SJCRH30 (cell line): ENCODE results near the gene APOB. TPM values are rescaled to one million over a fixed set of nuclear protein-coding genes. Genes with fewer than 3 reads are reported as not detected.

ENCODE experiments used
- DNase-seq, 2 experiments: peaks; one replicate each; pipeline ENCODE4 v3.0.0-alpha.2; 2015 to 2020
- H3K27ac ChIP-seq: fragments of 250-450 bp; sonication (Bioruptor Pico); 2 replicates; pipeline ENCODE4 v1.5.1; 2020; ENCODE audit warnings: mild to moderate bottlenecking, moderate library complexity
- H3K27me3 ChIP-seq: fragments of 250-450 bp; sonication (Bioruptor Pico); 2 replicates; pipeline ENCODE4 v1.5.1; 2020; ENCODE audit warnings: mild to moderate bottlenecking, moderate library complexity
- H3K36me3 ChIP-seq: fragments of 250-450 bp; sonication (Bioruptor Pico); 2 replicates; pipeline ENCODE4 v1.5.1; 2020; ENCODE audit warnings: mild to moderate bottlenecking, moderate library complexity
- H3K4me1 ChIP-seq: fragments of 250-450 bp; sonication (Bioruptor Pico); 2 replicates; pipeline ENCODE4 v1.5.1; 2020; ENCODE audit warnings: mild to moderate bottlenecking, moderate library complexity
- H3K4me3 ChIP-seq: fragments of 250-450 bp; sonication (Bioruptor Pico); 2 replicates; pipeline ENCODE4 v1.5.1; 2020; ENCODE audit warnings: mild to moderate bottlenecking, moderate library complexity
- H3K9me3 ChIP-seq: fragments of 250-450 bp; sonication (Bioruptor Pico); replicated peaks from 2 replicates; pipeline ENCODE4 v1.5.1; 2020; ENCODE audit warnings: mild to moderate bottlenecking, moderate library complexity
- total RNA-seq: library from RNA; depleted of rRNA; stranded (reverse); fragments of >200 nt; shearing (Covaris generic); gene quantifications from 2 replicates; pipeline ENCODE4 v1.2.3, GENCODE V29; 2014

Gene APOB
- total RNA-seq, 1 experiment from 2014 or later: 0.08 TPM

- Histone ChIP-seq H3K4me1 (no peaks in the 10 kb centered on the region), H3K36me3 (no peaks in the 10 kb centered on the region), H3K27ac (no peak overlapping the region), H3K4me3 (no peak overlapping the region), H3K9me3 (no peaks in the 10 kb centered on the region), H3K27me3 (no peaks in the 10 kb centered on the region; the same call in 1 of the 2 replicates)
- DNase-seq: no peak
Observed at GRCh38 chr2:21008790-21009661, 34.8 kb downstream of the APOB start.

GRCh38 chr2:21008014-21008789 is 35.7 kb downstream of the APOB start:
- DNase-seq: no peak
- no peaks in the 10 kb centered on the region; the same call in 1 of the 2 replicates for H3K27me3 ChIP-seq

GRCh38 chr2:21007129-21008013 is 36.5 kb downstream of the APOB start:
- Histone ChIP-seq H3K27ac (no peak overlapping the region), H3K4me1 (no peaks in the 10 kb centered on the region), H3K9me3 (no peaks in the 10 kb centered on the region), H3K36me3 (no peaks in the 10 kb centered on the region), H3K4me3 (no peak overlapping the region), H3K27me3 (no peaks in the 10 kb centered on the region; the same call in 1 of the 2 replicates)
- DNase-seq: no peak

More at GRCh38 chr2:21008014-21008789, 35.7 kb downstream of the APOB start:
- H3K36me3 ChIP-seq: no peaks in the 10 kb centered on the region
- no peaks in the 10 kb centered on the region for H3K9me3 ChIP-seq
- no peak overlapping the region for H3K4me3 ChIP-seq
- H3K27ac ChIP-seq: no peak overlapping the region
- H3K4me1 ChIP-seq: no peaks in the 10 kb centered on the region

GRCh38 chr2:21006423-21007128 is 37.3 kb downstream of the APOB start:
- Histone ChIP-seq H3K27me3 (no peaks in the 10 kb centered on the region; the same call in none of the 2 replicates), H3K9me3 (no peaks in the 10 kb centered on the region), H3K4me3 (no peak overlapping the region), H3K27ac (no peak overlapping the region), H3K4me1 (no peaks in the 10 kb centered on the region), H3K36me3 (no peaks in the 10 kb centered on the region)
- no peak for DNase-seq

- no peak overlapping the region for H3K4me3 ChIP-seq
- H3K36me3 ChIP-seq: no peaks in the 10 kb centered on the region
- no peak overlapping the region for H3K27ac ChIP-seq
- no peak for DNase-seq
- H3K4me1 ChIP-seq: no peaks in the 10 kb centered on the region
- no peaks in the 10 kb centered on the region; the same call in none of the 2 replicates for H3K27me3 ChIP-seq
- H3K9me3 ChIP-seq: no peaks in the 10 kb centered on the region
Observed at GRCh38 chr2:21005700-21006422, 38.0 kb downstream of the APOB start.

- Histone ChIP-seq H3K4me3 (no peak overlapping the region), H3K27ac (no peak overlapping the region), H3K9me3 (no peaks in the 10 kb centered on the region), H3K36me3 (no peaks in the 10 kb centered on the region), H3K4me1 (no peaks in the 10 kb centered on the region), H3K27me3 (no peaks in the 10 kb centered on the region; the same call in none of the 2 replicates)
- no peak for DNase-seq
Observed at GRCh38 chr2:21005111-21005699, 38.7 kb downstream of the APOB start.

- H3K27ac ChIP-seq: no peak overlapping the region
- no peaks in the 10 kb centered on the region for H3K4me1 ChIP-seq
- no peaks in the 10 kb centered on the region for H3K9me3 ChIP-seq
- H3K36me3 ChIP-seq: no peaks in the 10 kb centered on the region
- H3K27me3 ChIP-seq: no peaks in the 10 kb centered on the region; the same call in none of the 2 replicates
- H3K4me3 ChIP-seq: no peak overlapping the region
- DNase-seq: no peak
Observed at GRCh38 chr2:21004181-21004572, 39.7 kb downstream of the APOB start.

GRCh38 chr2:21003572-21004180 is 40.2 kb downstream of the APOB start:
- no peaks in the 10 kb centered on the region for H3K9me3 ChIP-seq
- no peak overlapping the region for H3K4me3 ChIP-seq
- DNase-seq: no peak
- no peaks in the 10 kb centered on the region for H3K4me1 ChIP-seq
- H3K27me3 ChIP-seq: no peaks in the 10 kb centered on the region; the same call in none of the 2 replicates
- H3K36me3 ChIP-seq: no peaks in the 10 kb centered on the region
- no peak overlapping the region for H3K27ac ChIP-seq

- Histone ChIP-seq H3K36me3 (no peaks in the 10 kb centered on the region), H3K9me3 (no peaks in the 10 kb centered on the region), H3K4me3 (no peak overlapping the region), H3K4me1 (no peaks in the 10 kb centered on the region), H3K27me3 (peaks cover under 1% of the 10 kb centered on the region), H3K27ac (no peak overlapping the region)
- no peak for DNase-seq
Observed at GRCh38 chr2:21002814-21003192, 41.1 kb downstream of the APOB start.

GRCh38 chr2:21001988-21002813 is 41.7 kb downstream of the APOB start:
- Histone ChIP-seq H3K27me3 (peaks cover 2% of the 10 kb centered on the region), H3K4me3 (no peak overlapping the region), H3K4me1 (no peaks in the 10 kb centered on the region), H3K9me3 (no peaks in the 10 kb centered on the region), H3K27ac (no peak overlapping the region), H3K36me3 (no peaks in the 10 kb centered on the region)
- DNase-seq: no peak

GRCh38 chr2:21001225-21001946 is 42.5 kb downstream of the APOB start:
- H3K36me3 ChIP-seq: no peaks in the 10 kb centered on the region
- H3K27ac ChIP-seq: no peak overlapping the region
- H3K4me1 ChIP-seq: no peaks in the 10 kb centered on the region
- no peak overlapping the region for H3K4me3 ChIP-seq
- H3K27me3 ChIP-seq: peaks cover 2% of the 10 kb centered on the region
- H3K9me3 ChIP-seq: no peaks in the 10 kb centered on the region
- DNase-seq: no peak
